Colonic mucosa (tissue), 4 donors: ENCODE results near the gene CASTOR1. TPM values are rescaled to one million over a fixed set of nuclear protein-coding genes. Genes with fewer than 3 reads are reported as not detected.
A peak's percentile ranks its signal among the peaks of the same experiment; 100 is the strongest.

ENCODE experiments used
- DNase-seq: peaks from one replicate; pipeline ENCODE4 v3.0.0-alpha.2; 2020
- H3K27ac ChIP-seq: fragments of 200-600 bp; one replicate; pipeline ENCODE4 v1.8.0; 2021
- H3K27me3 ChIP-seq: fragments of 200-600 bp; one replicate; pipeline ENCODE4 v1.8.0; 2021
- H3K36me3 ChIP-seq: fragments of 200-600 bp; one replicate; pipeline ENCODE4 v1.8.0; 2021
- H3K4me1 ChIP-seq: fragments of 200-600 bp; one replicate; pipeline ENCODE4 v1.8.0; 2021; ENCODE audit warnings: mild to moderate bottlenecking
- H3K4me3 ChIP-seq: fragments of 200-600 bp; one replicate; pipeline ENCODE4 v1.8.0; 2021
- H3K9ac ChIP-seq, 2 donors: one replicate each; pipeline ENCODE4 v1.7.0; 2013; ENCODE audit warnings: control low read depth in 2 of 2, low read depth in 2 of 2, low read length in 2 of 2
- H3K9me3 ChIP-seq: fragments of 200-600 bp; one replicate; pipeline ENCODE4 v1.8.0; 2021
- intact Hi-C: fragments of 100-400 bp; cut with DNase I; formaldehyde crosslinking; loops from one replicate; pipeline ENCODE4 v1.14.1; 2022
- total RNA-seq, 2 donors: library from RNA; stranded (reverse); fragmentation: NEBNext Ultra II Directional in 1 of 2; extraction: Animal tissue kit (Norgen Biotek cat#: 25700) in 1 of 2; gene quantifications; one replicate each; pipeline ENCODE4 v1.2.1, GENCODE V29; 2021
- TF ChIP-seq, protein P1 (sequence below): fragments of 200-600 bp; IDR thresholded peaks from one replicate; pipeline ENCODE4 v1.8.0; 2022; ENCODE audit warnings: antibody characterized with exemption, mild to moderate bottlenecking
- donor health status: healthy.
- donor health status: DM: no; HTN: no; CAD: no.
- donor health status: DM: no; HTN: no; CAD: no.

The CASTOR1 gene
- total RNA-seq, 2 donors from 2014 or later, result 4.5 to 5.0 TPM

DNA sequence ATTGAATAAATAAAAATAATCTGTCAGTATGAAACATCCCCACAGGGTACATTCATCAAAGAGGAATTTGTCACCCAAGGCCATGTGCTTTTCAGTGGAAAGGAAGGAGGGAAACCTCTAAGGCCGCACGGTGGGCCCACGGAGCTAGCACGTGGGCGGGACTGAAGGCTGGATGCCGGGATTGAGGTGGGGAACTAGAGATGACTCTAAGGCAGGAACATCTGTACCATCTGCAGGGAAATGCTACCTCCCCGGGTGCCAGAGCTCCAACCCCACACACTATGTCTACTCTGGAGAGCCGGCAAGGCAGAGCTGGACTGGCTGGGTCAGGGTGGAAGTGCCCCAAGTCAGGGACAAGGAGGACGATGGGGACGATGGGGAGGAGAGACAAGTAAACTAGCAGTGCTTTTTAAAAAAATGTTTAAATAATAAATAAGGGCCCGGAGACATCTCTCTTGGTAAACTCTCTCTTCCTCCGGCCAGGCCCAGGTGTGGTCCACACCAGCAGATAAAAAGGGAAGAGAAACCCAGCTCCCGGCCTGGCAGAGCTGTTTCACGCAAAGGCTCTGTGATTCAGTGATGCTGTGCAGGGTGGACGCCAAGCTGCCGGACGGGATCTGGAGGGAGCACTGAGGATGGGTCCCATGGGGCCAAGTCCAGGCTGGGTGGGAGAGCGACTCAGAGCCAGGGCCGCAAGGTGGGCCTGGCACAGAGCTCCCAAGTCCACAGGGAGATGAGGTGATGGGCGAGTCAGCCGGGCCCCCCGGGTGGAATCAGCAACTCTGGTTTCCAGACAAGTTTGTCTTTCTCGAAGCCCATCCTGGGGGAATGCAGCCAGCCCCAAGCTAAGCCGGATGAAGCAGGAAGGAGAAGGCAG, 48.5 kb downstream of the CASTOR1 start:
- intact Hi-C loops, result no loop called here
- no peak overlapping the region for H3K9ac ChIP-seq

GRCh38 chr22:30239488-30240405, 49.6 kb downstream of the CASTOR1 start:
- Histone ChIP-seq H3K4me1 (no peaks in the 10 kb centered on the region), H3K9me3 (no peaks in the 10 kb centered on the region), H3K27ac (no peak overlapping the region), H3K9ac (no peak overlapping the region), H3K27me3 (no peaks in the 10 kb centered on the region), H3K36me3 (no peaks in the 10 kb centered on the region), H3K4me3 (no peak overlapping the region)
- intact Hi-C loops, result no loop called here
- DNase-seq, result no peak
- TF ChIP-seq, protein P1, sequence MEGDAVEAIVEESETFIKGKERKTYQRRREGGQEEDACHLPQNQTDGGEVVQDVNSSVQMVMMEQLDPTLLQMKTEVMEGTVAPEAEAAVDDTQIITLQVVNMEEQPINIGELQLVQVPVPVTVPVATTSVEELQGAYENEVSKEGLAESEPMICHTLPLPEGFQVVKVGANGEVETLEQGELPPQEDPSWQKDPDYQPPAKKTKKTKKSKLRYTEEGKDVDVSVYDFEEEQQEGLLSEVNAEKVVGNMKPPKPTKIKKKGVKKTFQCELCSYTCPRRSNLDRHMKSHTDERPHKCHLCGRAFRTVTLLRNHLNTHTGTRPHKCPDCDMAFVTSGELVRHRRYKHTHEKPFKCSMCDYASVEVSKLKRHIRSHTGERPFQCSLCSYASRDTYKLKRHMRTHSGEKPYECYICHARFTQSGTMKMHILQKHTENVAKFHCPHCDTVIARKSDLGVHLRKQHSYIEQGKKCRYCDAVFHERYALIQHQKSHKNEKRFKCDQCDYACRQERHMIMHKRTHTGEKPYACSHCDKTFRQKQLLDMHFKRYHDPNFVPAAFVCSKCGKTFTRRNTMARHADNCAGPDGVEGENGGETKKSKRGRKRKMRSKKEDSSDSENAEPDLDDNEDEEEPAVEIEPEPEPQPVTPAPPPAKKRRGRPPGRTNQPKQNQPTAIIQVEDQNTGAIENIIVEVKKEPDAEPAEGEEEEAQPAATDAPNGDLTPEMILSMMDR, result no peak

More for the DNA sequence above, 48.5 kb downstream of the CASTOR1 start:
- no peak overlapping the region for H3K4me3 ChIP-seq
- no peak for DNase-seq
- H3K4me1 ChIP-seq, result peaks cover 1% of the 10 kb centered on the region
- no peak overlapping the region for H3K27ac ChIP-seq
- H3K36me3 ChIP-seq, result no peaks in the 10 kb centered on the region
- TF ChIP-seq, protein P1, result no peak
- peaks cover 1% of the 10 kb centered on the region for H3K27me3 ChIP-seq
- H3K9me3 ChIP-seq, result no peaks in the 10 kb centered on the region

- Histone ChIP-seq H3K27me3 (no peaks in the 10 kb centered on the region), H3K9me3 (no peaks in the 10 kb centered on the region), H3K9ac (no peak overlapping the region), H3K4me3 (no peak overlapping the region), H3K36me3 (no peaks in the 10 kb centered on the region), H3K4me1 (no peaks in the 10 kb centered on the region), H3K27ac (no peak overlapping the region)
- peak; percentile 58 for DNase-seq
- TF ChIP-seq, protein P1, result no peak
- intact Hi-C loops, result no loop called here
Observed at GRCh38 chr22:30238661-30239487, 50.4 kb downstream of the CASTOR1 start.

DNA sequence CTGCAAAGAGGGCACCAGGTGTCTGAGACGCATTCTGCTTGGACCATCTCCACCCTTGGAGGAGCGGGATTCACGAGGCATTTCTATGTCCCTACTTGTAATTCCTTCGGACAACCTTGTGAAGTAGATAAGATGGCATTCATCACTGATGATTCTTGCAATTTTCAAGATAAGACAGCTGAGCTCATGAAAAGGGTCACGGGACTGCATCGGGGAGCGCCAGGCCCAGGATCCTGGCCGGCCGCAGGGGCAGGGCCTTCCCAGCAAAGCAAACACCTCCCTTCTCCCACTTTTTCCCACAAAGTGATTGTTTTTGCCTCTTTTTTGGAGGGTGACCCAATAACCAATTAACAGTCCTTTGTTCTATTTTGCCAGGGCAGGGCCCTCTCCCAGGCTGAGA, 51.2 kb downstream of the CASTOR1 start:
- DNase-seq, result no peak
- intact Hi-C loops, result no loop called here
- no peaks in the 10 kb centered on the region for H3K36me3 ChIP-seq
- no peak overlapping the region for H3K9ac ChIP-seq
- no peak overlapping the region for H3K27ac ChIP-seq
- no peaks in the 10 kb centered on the region for H3K9me3 ChIP-seq
- H3K27me3 ChIP-seq, result no peaks in the 10 kb centered on the region
- TF ChIP-seq, protein P1, result no peak
- H3K4me3 ChIP-seq, result no peak overlapping the region
- H3K4me1 ChIP-seq, result no peaks in the 10 kb centered on the region

GRCh38 chr22:30236875-30237274, 52.4 kb downstream of the CASTOR1 start:
- intact Hi-C loops, result no loop called here
- no peaks in the 10 kb centered on the region for H3K27me3 ChIP-seq

More at GRCh38 chr22:30236875-30237274, 52.4 kb downstream of the CASTOR1 start:
- H3K4me1 ChIP-seq, result no peaks in the 10 kb centered on the region
- H3K9ac ChIP-seq, result no peak overlapping the region
- DNase-seq, result no peak
- H3K36me3 ChIP-seq, result no peaks in the 10 kb centered on the region
- no peak overlapping the region for H3K27ac ChIP-seq
- H3K9me3 ChIP-seq, result no peaks in the 10 kb centered on the region
- TF ChIP-seq, protein P1, result no peak
- no peak overlapping the region for H3K4me3 ChIP-seq
